HepG2 (cell line): ENCODE measurements around the gene STK32C. TPM values are rescaled to one million over a fixed set of nuclear protein-coding genes. Genes with fewer than 3 reads are reported as not detected.

Experiments used
- ATAC-seq: fragments of 200-7000 bp; cut with Tn5 transposase; 3 replicates; pipeline ENCODE4 v1.9.1; 2020; ENCODE audit warnings: mild to moderate bottlenecking, moderate library complexity
- BruUV-seq: library from RNA; stranded (reverse); fragments of 400-500 nt; replicated peaks from 2 replicates; lab custom pipeline; 2021; lab: Mats Ljungman, UMichigan
- CTCF ChIA-PET: fragments of 300-600 bp; formaldehyde crosslinking; extraction: SDS; loops from one replicate; lab custom pipeline; 2021; ENCODE audit warnings: low total read pairs, inconsistent platforms, low intra/inter-chr PET ratio; lab: Yijun Ruan, JAX
- POLR2A ChIA-PET: fragments of 350-600 bp; sonication (Branson Sonifier 250); formaldehyde crosslinking; loops from one replicate; lab custom pipeline; 2020; ENCODE audit warnings: antibody characterized with exemption, inconsistent platforms; lab: Yijun Ruan, JAX
- DNase-seq: peaks from one replicate; pipeline ENCODE4 v3.0.0-alpha.2; 2015; ENCODE audit warnings: low spot score
- FAIRE-seq: peaks from 3 replicates; lab custom pipeline; 2011; peaks lifted over from hg19 to GRCh38; lab: Jason Lieb, UNC
- H2AFZ ChIP-seq: one replicate; pipeline ENCODE4 v1.6.1; 2011; ENCODE audit warnings: low read length, inconsistent platforms
- H3K27ac ChIP-seq: fragments of 300-600 bp; 3 replicates; pipeline ENCODE4 v1.8.0; 2011; ENCODE audit warnings: mixed run types, mild to moderate bottlenecking, mixed read lengths, low read length, inconsistent platforms; ENCODE audit not compliant: insufficient read depth; ENCODE audit errors: extremely low read length
- H3K27me3 ChIP-seq, 2 experiments: fragments of 200-600 bp in 1 of 2; 2 replicates in 1 of 2; 3 replicates in 1 of 2; pipeline versions ENCODE4 v1.6.0 to v1.8.0; 2011; ENCODE audit warnings: low read length in 2 of 2, mild to moderate bottlenecking in 2 of 2, moderate library complexity in 2 of 2, inconsistent platforms in 1 of 2; ENCODE audit not compliant: insufficient read depth in 2 of 2, control insufficient read depth in 1 of 2
- H3K36me3 ChIP-seq, 2 experiments: fragments of 200-600 bp in 1 of 2; replicated peaks in 1 of 2; 2 replicates in 1 of 2; 3 replicates in 1 of 2; pipeline versions ENCODE4 v1.5.1 to v1.8.0; 2011; ENCODE audit warnings: low read length in 2 of 2, inconsistent platforms in 1 of 2; ENCODE audit not compliant: insufficient read depth in 2 of 2, control insufficient read depth in 1 of 2
- H3K4me1 ChIP-seq: 2 replicates; pipeline ENCODE4 v1.5.1; 2012; ENCODE audit warnings: low read length, inconsistent platforms; ENCODE audit not compliant: insufficient read depth
- H3K4me2 ChIP-seq: 2 replicates; pipeline ENCODE4 v1.6.0; 2011; ENCODE audit warnings: low read depth, low read length, inconsistent platforms
- H3K4me3 ChIP-seq, 3 experiments: fragments of 200-600 bp in 1 of 3; sonication (generic), shearing (Covaris generic) in 1 of 3; replicated peaks in 1 of 3; 2 replicates each; pipeline ENCODE4 v1.5.1; 2011 to 2016; ENCODE audit warnings: low read length in 3 of 3, inconsistent platforms in 2 of 3, low read depth in 2 of 3, mild to moderate bottlenecking in 2 of 3, control low read depth in 1 of 3, mixed read lengths in 1 of 3; ENCODE audit not compliant: insufficient read depth in 1 of 3
- H3K79me2 ChIP-seq: one replicate; pipeline ENCODE4 v1.6.1; 2011; ENCODE audit warnings: low read length, inconsistent platforms; ENCODE audit not compliant: insufficient read depth
- H3K9ac ChIP-seq: 2 replicates; pipeline ENCODE4 v1.6.0; 2011; ENCODE audit warnings: mild to moderate bottlenecking, low read depth, low read length, inconsistent platforms; ENCODE audit not compliant: insufficient read depth
- H3K9me3 ChIP-seq: 2 replicates; pipeline ENCODE4 v1.5.1; 2012; ENCODE audit warnings: mild to moderate bottlenecking, low read length
- H4K20me1 ChIP-seq: 2 replicates; pipeline ENCODE4 v1.6.0; 2011; ENCODE audit warnings: inconsistent platforms, mild to moderate bottlenecking, low read length, moderate library complexity; ENCODE audit not compliant: insufficient read depth
- CREB1 ChIP-seq, 2 experiments: fragments of 450-650 bp in 1 of 2; IDR thresholded peaks; 2 replicates each; pipeline ENCODE4 v1.6.1; 2016 to 2017; ENCODE audit warnings: control low read depth in 1 of 2, mild to moderate bottlenecking in 1 of 2, missing compliant biosample characterization in 1 of 2, missing genetic modification characterization in 1 of 2
- EZH2 ChIP-seq: conservative IDR thresholded peaks from 2 replicates; pipeline ENCODE4 v1.6.1; 2012; ENCODE audit warnings: mild to moderate bottlenecking, low read depth, low read length, moderate library complexity
- MED13 ChIP-seq: sonication (generic); formaldehyde crosslinking; IDR thresholded peaks from 2 replicates; pipeline ENCODE4 v1.5.0; 2020; ENCODE audit warnings: missing genetic modification reagents
- NFYB ChIP-seq: sonication (generic); formaldehyde crosslinking; IDR thresholded peaks from 2 replicates; pipeline ENCODE4 v1.4.0; 2020; ENCODE audit warnings: missing genetic modification reagents
- TCF12 ChIP-seq, 2 experiments: fragments of 450-650 bp in 1 of 2; sonication (generic) in 1 of 2; formaldehyde crosslinking in 1 of 2; IDR thresholded peaks; 2 replicates each; pipeline versions ENCODE4 v1.6.1 to v1.8.0; 2017 to 2022; ENCODE audit warnings: antibody characterized with exemption in 1 of 2, mild to moderate bottlenecking in 1 of 2, missing genetic modification reagents in 1 of 2, moderate library complexity in 1 of 2
- ZBTB3 ChIP-seq: sonication (generic); formaldehyde crosslinking; IDR thresholded peaks from 2 replicates; pipeline ENCODE4 v1.4.0; 2020; ENCODE audit warnings: low read depth, mild to moderate bottlenecking, moderate library complexity, missing genetic modification reagents, borderline replicate concordance
- ZFP90 ChIP-seq: sonication (generic); formaldehyde crosslinking; IDR thresholded peaks from 2 replicates; pipeline ENCODE4 v1.8.0; 2022; ENCODE audit warnings: missing genetic modification reagents, mild to moderate bottlenecking, inconsistent platforms, borderline replicate concordance
- ZNF234 ChIP-seq: sonication (generic); formaldehyde crosslinking; conservative IDR thresholded peaks from 2 replicates; pipeline ENCODE4 v1.5.1; 2020; ENCODE audit warnings: mild to moderate bottlenecking, missing genetic modification reagents
- ZNF451 ChIP-seq: sonication (generic); formaldehyde crosslinking; IDR thresholded peaks from 2 replicates; pipeline ENCODE4 v1.5.0; 2020; ENCODE audit warnings: mild to moderate bottlenecking, missing genetic modification reagents
- ZNF777 ChIP-seq: sonication (generic); formaldehyde crosslinking; IDR thresholded peaks from 2 replicates; pipeline ENCODE4 v1.4.0; 2020; ENCODE audit warnings: missing genetic modification reagents
- WGBS: methylation state at CpG from one replicate; pipeline ENCODE4 v1.1.6; 2017; ENCODE audit warnings: low lambda C conversion rate; 5-methylcytosine and 5-hydroxymethylcytosine counted together
- in situ Hi-C: cut with HindIII; loops from 2 replicates; pipeline ENCODE4 v1.10.0; 2017; ENCODE audit warnings: low pct_unique_long_range_greater_than_20kb; ENCODE audit not compliant: extremely low pct_ligation_motif_present
- intact Hi-C: fragments of 100-400 bp; cut with micrococcal nuclease; formaldehyde crosslinking; loops from one replicate; pipeline ENCODE4 v1.10.0; 2022; ENCODE audit not compliant: unreplicated experiment
- polyA plus RNA-seq, 8 experiments: library from polyadenylated mRNA; depleted of rRNA in 3 of 8; stranded (reverse) in 7 of 8; unstranded in 1 of 8; fragments of >200 nt; fragmentation: Illumina TruSeq in 4 of 8; extraction: Trizol in 4 of 8; gene quantifications; 2 replicates each; pipeline versions ENCODE4 v1.2.1 to v1.2.3, GENCODE V29; 2011 to 2016; ENCODE audit warnings: low read depth in 4 of 8, missing spikeins in 1 of 8, mixed read lengths in 1 of 8; ENCODE audit not compliant: insufficient read depth in 1 of 8
- total RNA-seq, 5 experiments: library from RNA; depleted of rRNA; stranded (reverse); fragments of >200 nt; fragmentation: Illumina TruSeq; extraction: Trizol; gene quantifications; 2 replicates each; pipeline ENCODE4 v1.2.3, GENCODE V29; 2016; ENCODE audit warnings: low read depth in 1 of 5
- TF ChIP-seq, protein P1 (sequence below): sonication (generic); formaldehyde crosslinking; IDR thresholded peaks from 2 replicates; pipeline ENCODE4 v1.4.0; 2020; ENCODE audit warnings: missing genetic modification reagents
- TF ChIP-seq, protein P2 (sequence below): sonication (generic); formaldehyde crosslinking; IDR thresholded peaks from 2 replicates; pipeline ENCODE4 v1.8.0; 2022; ENCODE audit warnings: mild to moderate bottlenecking, missing genetic modification reagents, moderate library complexity
- TF ChIP-seq, protein P3 (sequence below), 2 experiments: fragments of 450-650 bp in 1 of 2; sonication (generic) in 1 of 2; formaldehyde crosslinking; IDR thresholded peaks; 2 replicates each; pipeline versions ENCODE4 v1.5.0 to v1.8.0; 2020 to 2022; ENCODE audit warnings: mild to moderate bottlenecking in 1 of 2, missing genetic modification reagents in 1 of 2

The STK32C gene
- total and polyA plus RNA-seq, 2 of the 13 experiments (the other 11 are each of a cell fraction or from before 2014, with no cell fraction given), result 10.9 to 19.4 TPM

DNA sequence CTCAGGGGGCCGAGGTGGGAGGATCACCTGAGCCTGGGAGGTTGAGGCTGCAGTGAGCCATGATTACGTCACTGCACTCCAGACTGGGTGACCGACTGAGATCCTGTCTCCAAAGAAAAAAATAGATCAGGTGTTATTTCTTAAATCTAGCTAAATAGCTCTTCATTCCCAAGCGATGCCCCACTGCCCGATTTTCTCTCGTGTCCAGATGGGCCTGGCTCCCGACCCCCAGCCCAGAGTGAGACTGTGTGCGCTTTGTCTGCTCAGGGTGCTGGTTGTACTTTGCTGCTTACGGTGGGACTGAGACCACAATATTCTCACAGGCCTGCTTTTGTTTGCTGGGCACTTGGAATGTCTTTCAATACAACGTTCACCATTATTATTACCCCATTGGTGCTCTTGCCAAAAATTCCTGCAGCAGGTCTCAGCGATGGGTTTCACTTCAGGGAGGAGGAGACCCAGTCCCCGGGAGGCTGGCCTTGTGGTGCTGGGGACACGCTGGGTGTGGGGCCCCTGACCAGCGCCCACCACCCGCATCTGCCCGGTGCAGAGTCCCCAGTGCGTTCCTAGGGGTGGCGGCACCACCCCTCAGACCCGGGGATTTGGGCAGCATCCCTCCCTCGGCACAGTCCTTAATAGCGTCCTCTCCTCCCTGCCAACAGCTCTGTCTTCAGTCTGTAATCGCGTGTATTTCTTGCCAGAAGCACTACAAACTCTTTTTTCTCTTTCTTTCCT lies 141.4 kb downstream of the STK32C start:
- in situ Hi-C loops, result no loop called here
- BruUV-seq, result no TSS peak
- no peak for DNase-seq
- Histone ChIP-seq H3K27ac (no peak overlapping the region), H3K9ac (no peak overlapping the region), H2AFZ (no peak overlapping the region), H3K36me3 (no peaks in the 10 kb centered on the region), H3K4me3 (no peak overlapping the region), H3K79me2 (no peaks in the 10 kb centered on the region), H3K4me2 (no peak overlapping the region), H3K27me3 (peaks cover 3 to 42% of the 10 kb centered on the region in 2 experiments; a peak in 4 of 5 replicates), H4K20me1 (no peaks in the 10 kb centered on the region), H3K4me1 (peaks cover 11% of the 10 kb centered on the region), H3K9me3 (no peaks in the 10 kb centered on the region)
- ChIA-PET POLR2A (no interaction called here), CTCF (no interaction called here)
- TF ChIP-seq CREB1 (IDR thresholded peaks at IDR 0.05) (peak; percentile 40; the same call in 1 of the 2 replicates), CREB1 (CRISPR knock-in tag; IDR thresholded peaks at IDR 0.05) (no peak)
- TF ChIP-seq, protein P1, sequence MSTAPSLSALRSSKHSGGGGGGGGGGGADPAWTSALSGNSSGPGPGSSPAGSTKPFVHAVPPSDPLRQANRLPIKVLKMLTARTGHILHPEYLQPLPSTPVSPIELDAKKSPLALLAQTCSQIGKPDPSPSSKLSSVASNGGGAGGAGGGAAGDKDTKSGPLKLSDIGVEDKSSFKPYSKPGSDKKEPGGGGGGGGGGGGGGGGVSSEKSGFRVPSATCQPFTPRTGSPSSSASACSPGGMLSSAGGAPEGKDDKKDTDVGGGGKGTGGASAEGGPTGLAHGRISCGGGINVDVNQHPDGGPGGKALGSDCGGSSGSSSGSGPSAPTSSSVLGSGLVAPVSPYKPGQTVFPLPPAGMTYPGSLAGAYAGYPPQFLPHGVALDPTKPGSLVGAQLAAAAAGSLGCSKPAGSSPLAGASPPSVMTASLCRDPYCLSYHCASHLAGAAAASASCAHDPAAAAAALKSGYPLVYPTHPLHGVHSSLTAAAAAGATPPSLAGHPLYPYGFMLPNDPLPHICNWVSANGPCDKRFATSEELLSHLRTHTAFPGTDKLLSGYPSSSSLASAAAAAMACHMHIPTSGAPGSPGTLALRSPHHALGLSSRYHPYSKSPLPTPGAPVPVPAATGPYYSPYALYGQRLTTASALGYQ (CRISPR knock-in tag), result no peak
- FAIRE-seq, result no peak
- intact Hi-C loops, result no loop called here
- ATAC-seq, result no peak
- 39% methylated on average over 16 of the region's 23 CpGs for WGBS

DNA sequence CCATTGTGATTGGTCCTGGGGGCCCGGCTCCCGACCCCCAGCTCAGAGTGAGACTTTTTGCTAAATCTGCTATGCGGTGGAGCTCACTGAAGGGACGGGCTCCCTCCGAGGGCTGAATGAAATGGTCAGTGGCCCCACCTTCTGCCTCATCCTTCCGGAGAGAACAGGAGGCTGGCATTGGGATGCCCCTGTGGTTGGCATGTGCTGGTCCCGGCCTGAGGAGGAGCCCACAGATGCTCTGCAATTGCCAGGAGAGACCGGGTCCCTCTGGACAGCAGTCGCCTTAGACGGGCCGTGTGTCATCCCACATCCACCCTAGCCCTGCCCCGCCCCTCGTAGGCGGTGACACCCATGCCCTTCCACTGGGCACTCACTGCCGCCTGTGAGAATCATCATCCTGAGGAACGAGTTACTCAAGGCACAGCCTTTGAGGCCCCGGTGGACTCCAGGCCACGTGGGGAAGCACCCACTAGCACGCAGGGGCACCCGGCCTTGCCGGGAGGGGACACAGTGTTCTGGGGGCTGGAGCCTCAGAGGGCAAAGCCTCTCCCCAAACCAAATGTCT lies 142.3 kb downstream of the STK32C start:
- Histone ChIP-seq H3K4me3 (no peak overlapping the region), H3K27ac (no peak overlapping the region), H3K9ac (no peak overlapping the region), H3K9me3 (no peaks in the 10 kb centered on the region), H3K27me3 (peaks cover under 1 to 34% of the 10 kb centered on the region in 2 experiments; a peak in 3 of 5 replicates), H2AFZ (no peak overlapping the region), H3K36me3 (no peaks in the 10 kb centered on the region), H3K4me2 (no peak overlapping the region), H4K20me1 (no peaks in the 10 kb centered on the region), H3K79me2 (no peaks in the 10 kb centered on the region), H3K4me1 (peaks cover 11% of the 10 kb centered on the region)
- DNase-seq, result no peak
- 64% methylated on average over 6 of the region's 21 CpGs for WGBS
- no peak for FAIRE-seq
- no TSS peak for BruUV-seq
- in situ Hi-C loops (no loop called here), intact Hi-C loops (no loop called here)
- no peak for ATAC-seq
- POLR2A ChIA-PET, result no interaction called here
- CTCF ChIA-PET, result no interaction called here
- TF ChIP-seq ZNF451 (CRISPR knock-in tag) (no peak), EZH2 (no peak), NFYB (CRISPR knock-in tag) (no peak), MED13 (CRISPR knock-in tag) (no peak), ZNF777 (no peak), ZBTB3 (no peak), ZFP90 (CRISPR knock-in tag) (no peak), ZNF234 (CRISPR knock-in tag) (no peak), TCF12 (IDR thresholded peaks at IDR 0.05) (no peak), TCF12 (CRISPR knock-in tag; IDR thresholded peaks at IDR 0.05) (no peak)
- TF ChIP-seq, protein P2, sequence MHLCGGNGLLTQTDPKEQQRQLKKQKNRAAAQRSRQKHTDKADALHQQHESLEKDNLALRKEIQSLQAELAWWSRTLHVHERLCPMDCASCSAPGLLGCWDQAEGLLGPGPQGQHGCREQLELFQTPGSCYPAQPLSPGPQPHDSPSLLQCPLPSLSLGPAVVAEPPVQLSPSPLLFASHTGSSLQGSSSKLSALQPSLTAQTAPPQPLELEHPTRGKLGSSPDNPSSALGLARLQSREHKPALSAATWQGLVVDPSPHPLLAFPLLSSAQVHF, result no peak
- TF ChIP-seq, protein P3, sequence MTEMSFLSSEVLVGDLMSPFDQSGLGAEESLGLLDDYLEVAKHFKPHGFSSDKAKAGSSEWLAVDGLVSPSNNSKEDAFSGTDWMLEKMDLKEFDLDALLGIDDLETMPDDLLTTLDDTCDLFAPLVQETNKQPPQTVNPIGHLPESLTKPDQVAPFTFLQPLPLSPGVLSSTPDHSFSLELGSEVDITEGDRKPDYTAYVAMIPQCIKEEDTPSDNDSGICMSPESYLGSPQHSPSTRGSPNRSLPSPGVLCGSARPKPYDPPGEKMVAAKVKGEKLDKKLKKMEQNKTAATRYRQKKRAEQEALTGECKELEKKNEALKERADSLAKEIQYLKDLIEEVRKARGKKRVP (CRISPR knock-in tag; IDR thresholded peaks at IDR 0.05), result no peak
